AG08396 (cell line): ENCODE data around the gene NSUN7.

Experiments used
- DNase-seq: peaks from one replicate; pipeline ENCODE4 v3.0.0; 2012; ENCODE audit warnings: low spot score, mixed read lengths

The NSUN7 gene

GRCh38 chr4:40822420-40823166 is 72.8 kb downstream of the NSUN7 start:
- no peak for DNase-seq

GRCh38 chr4:40825014-40825838 is 75.5 kb downstream of the NSUN7 start:
- DNase-seq: no peak

GRCh38 chr4:40826821-40827220 is 77.1 kb downstream of the NSUN7 start:
- DNase-seq: no peak

- no peak for DNase-seq
Observed at GRCh38 chr4:40827758-40828157, 78.0 kb downstream of the NSUN7 start.

GRCh38 chr4:40828661-40829060 is 78.9 kb downstream of the NSUN7 start:
- no peak for DNase-seq

- DNase-seq: no peak
Observed at GRCh38 chr4:40829586-40829985, 79.8 kb downstream of the NSUN7 start.

GRCh38 chr4:40831146-40831907 is 81.6 kb downstream of the NSUN7 start:
- DNase-seq: no peak

GRCh38 chr4:40832175-40832574 is 82.4 kb downstream of the NSUN7 start:
- DNase-seq: no peak

GRCh38 chr4:40833212-40833611 is 83.5 kb downstream of the NSUN7 start:
- DNase-seq: no peak

GRCh38 chr4:40837094-40837870 is 87.5 kb downstream of the NSUN7 start:
- no peak for DNase-seq

GRCh38 chr4:40838742-40839141 is 89.0 kb downstream of the NSUN7 start:
- DNase-seq: no peak

GRCh38 chr4:40840255-40840984 is 90.7 kb downstream of the NSUN7 start:
- DNase-seq: no peak

- peak; percentile 77 for DNase-seq
Observed at GRCh38 chr4:40840985-40841571, 91.3 kb downstream of the NSUN7 start.

- no peak for DNase-seq
Observed at GRCh38 chr4:40842318-40842717, 92.6 kb downstream of the NSUN7 start.

GRCh38 chr4:40842725-40843423 is 93.1 kb downstream of the NSUN7 start:
- no peak for DNase-seq

- no peak for DNase-seq
Observed at GRCh38 chr4:40843696-40844095, 93.9 kb downstream of the NSUN7 start.

- DNase-seq: no peak
Observed at GRCh38 chr4:40844261-40844660, 94.5 kb downstream of the NSUN7 start.

GRCh38 chr4:40845154-40845835 is 95.5 kb downstream of the NSUN7 start:
- no peak for DNase-seq

- DNase-seq: no peak
Observed at GRCh38 chr4:40846532-40846931, 96.8 kb downstream of the NSUN7 start.

GRCh38 chr4:40848251-40848650 is 98.5 kb downstream of the NSUN7 start:
- DNase-seq: no peak
